Keratinocyte (primary cell): ENCODE data around the gene ATP13A1. TPM values are rescaled to one million over a fixed set of nuclear protein-coding genes. Genes with fewer than 3 reads are reported as not detected.
A peak's percentile ranks its signal among the peaks of the same experiment; 100 is the strongest.

ENCODE experiments used
- DNase-seq: peaks from one replicate; pipeline ENCODE4 v3.0.0-alpha.2; 2011; ENCODE audit warnings: low read depth, missing footprints, low spot score
- FAIRE-seq: peaks from 2 replicates; lab custom pipeline; 2011; peaks lifted over from hg19 to GRCh38; lab: Jason Lieb, UNC
- H2AFZ ChIP-seq: 2 replicates; pipeline ENCODE4 v1.6.0; 2012; ENCODE audit warnings: low read length, control low read depth, inconsistent platforms; ENCODE audit not compliant: control insufficient read depth
- H3K27ac ChIP-seq: 2 replicates; pipeline ENCODE4 v1.5.1; 2011; ENCODE audit warnings: low read length; ENCODE audit not compliant: control insufficient read depth, insufficient read depth
- H3K27me3 ChIP-seq: 3 replicates; pipeline ENCODE4 v1.6.0; 2011; ENCODE audit warnings: low read length; ENCODE audit not compliant: control insufficient read depth, insufficient read depth; ENCODE audit errors: extremely low read depth
- H3K36me3 ChIP-seq, 2 experiments: 2 replicates in 1 of 2; 3 replicates in 1 of 2; pipeline ENCODE4 v1.5.1; 2011; ENCODE audit warnings: low read length in 2 of 2, mild to moderate bottlenecking in 1 of 2; ENCODE audit not compliant: control insufficient read depth in 2 of 2, insufficient read depth in 2 of 2; ENCODE audit errors: extremely low read depth in 1 of 2
- H3K4me1 ChIP-seq: 3 replicates; pipeline ENCODE4 v1.5.1; 2011; ENCODE audit warnings: low read length; ENCODE audit not compliant: control insufficient read depth, insufficient read depth; ENCODE audit errors: extremely low read depth
- H3K4me2 ChIP-seq: 3 replicates; pipeline ENCODE4 v1.6.0; 2011; ENCODE audit warnings: low read depth, low read length; ENCODE audit not compliant: control insufficient read depth, insufficient read depth; ENCODE audit errors: extremely low read depth
- H3K4me3 ChIP-seq, 3 experiments: fragments of 200-600 bp in 1 of 3; sonication (generic) in 1 of 3; 2 replicates in 2 of 3; 3 replicates in 1 of 3; pipeline ENCODE4 v1.5.1; 2011 to 2016; ENCODE audit warnings: low read length in 3 of 3, mild to moderate bottlenecking in 3 of 3, control low read depth in 2 of 3, inconsistent platforms in 1 of 3, low read depth in 1 of 3, mixed read lengths in 1 of 3, mixed run types in 1 of 3, moderate library complexity in 1 of 3; ENCODE audit not compliant: control insufficient read depth in 2 of 3, insufficient read depth in 2 of 3; ENCODE audit errors: extremely low read depth in 1 of 3
- H3K79me2 ChIP-seq: 2 replicates; pipeline ENCODE4 v1.6.0; 2012; ENCODE audit warnings: low read length; ENCODE audit not compliant: control insufficient read depth, insufficient read depth
- H3K9ac ChIP-seq: 3 replicates; pipeline ENCODE4 v1.6.0; 2011; ENCODE audit warnings: low read length; ENCODE audit not compliant: control insufficient read depth, insufficient read depth; ENCODE audit errors: extremely low read depth
- H3K9me1 ChIP-seq: 3 replicates; pipeline ENCODE4 v1.6.0; 2011; ENCODE audit warnings: low read length; ENCODE audit not compliant: control insufficient read depth, insufficient read depth; ENCODE audit errors: extremely low read depth
- H3K9me3 ChIP-seq: 2 replicates; pipeline ENCODE4 v1.5.1; 2012; ENCODE audit warnings: low read depth, low read length; ENCODE audit not compliant: control insufficient read depth
- H4K20me1 ChIP-seq: 3 replicates; pipeline ENCODE4 v1.6.0; 2011; ENCODE audit warnings: low read length; ENCODE audit not compliant: control insufficient read depth, insufficient read depth; ENCODE audit errors: extremely low read depth
- EZH2 ChIP-seq: IDR thresholded peaks from one replicate; pipeline ENCODE4 v1.6.1; 2012; ENCODE audit warnings: inconsistent platforms, mild to moderate bottlenecking, low read length, moderate library complexity
- dilution Hi-C: fragments of 300-500 bp; cut with MboI; formaldehyde crosslinking; loops from one replicate; pipeline ENCODE4 v1.7.0; 2020; ENCODE audit warnings: low sequenced_read_pairs; ENCODE audit not compliant: extremely low pct_ligation_motif_present
- polyA minus RNA-seq, 3 experiments: library from RNA; depleted of rRNA, polyadenylated mRNA; stranded (reverse); fragments of >200 nt; gene quantifications; 1 replicate in 1 of 3; 2 replicates in 1 of 3; 3 replicates in 1 of 3; pipeline ENCODE4 v1.2.3, GENCODE V29; 2011
- polyA plus RNA-seq, 5 experiments: library from polyadenylated mRNA; depleted of rRNA in 3 of 5; stranded (reverse) in 3 of 5; stranded (forward) in 1 of 5; unstranded in 1 of 5; fragments of >200 nt; gene quantifications; 1 replicate in 1 of 5; 2 replicates in 3 of 5; 3 replicates in 1 of 5; pipeline versions ENCODE4 v1.2.1 to v1.2.3, GENCODE V29; 2011 to 2012; ENCODE audit warnings: missing spikeins in 2 of 5, low read depth in 1 of 5, low replicate concordance in 1 of 5
- TF ChIP-seq, protein P1 (sequence below), 3 experiments: IDR thresholded peaks in 1 of 3; conservative IDR thresholded peaks in 1 of 3; optimal IDR thresholded peaks in 1 of 3; 2 replicates in 2 of 3; 3 replicates in 1 of 3; pipeline versions ENCODE3 to v1.5.1; 2011; ENCODE audit warnings: low read length in 3 of 3, mild to moderate bottlenecking in 3 of 3, moderate library complexity in 2 of 3, control low read depth in 1 of 3, inconsistent platforms in 1 of 3; ENCODE audit not compliant: insufficient read depth in 2 of 3; ENCODE audit errors: extremely low read depth in 1 of 3

The ATP13A1 gene
- polyA plus RNA-seq = 9.8 to 20.5 TPM (median 17.7 TPM) in 3 replicates
- polyA plus RNA-seq (2011; ENCODE audit: low read depth) = 12.0 TPM
- polyA plus RNA-seq (2011; cell fraction: cytosol; rRNA removed) = 8.6 and 16.9 TPM in 2 replicates
- 85.1 and 101 TPM in 2 replicates for polyA plus RNA-seq (2011; cell fraction: nucleus; rRNA removed)
- 22.4 and 33.0 TPM in 2 replicates for polyA plus RNA-seq (2012; ENCODE audit: low replicate concordance)
- 52.5 to 150 TPM (median 59.8 TPM) in 3 replicates for polyA minus RNA-seq
- 42.2 TPM for polyA minus RNA-seq (2011; cell fraction: cytosol; rRNA and poly(A)+ RNA removed)
- polyA minus RNA-seq (2011; cell fraction: nucleus; rRNA and poly(A)+ RNA removed) = 75.9 and 98.4 TPM in 2 replicates

DNA sequence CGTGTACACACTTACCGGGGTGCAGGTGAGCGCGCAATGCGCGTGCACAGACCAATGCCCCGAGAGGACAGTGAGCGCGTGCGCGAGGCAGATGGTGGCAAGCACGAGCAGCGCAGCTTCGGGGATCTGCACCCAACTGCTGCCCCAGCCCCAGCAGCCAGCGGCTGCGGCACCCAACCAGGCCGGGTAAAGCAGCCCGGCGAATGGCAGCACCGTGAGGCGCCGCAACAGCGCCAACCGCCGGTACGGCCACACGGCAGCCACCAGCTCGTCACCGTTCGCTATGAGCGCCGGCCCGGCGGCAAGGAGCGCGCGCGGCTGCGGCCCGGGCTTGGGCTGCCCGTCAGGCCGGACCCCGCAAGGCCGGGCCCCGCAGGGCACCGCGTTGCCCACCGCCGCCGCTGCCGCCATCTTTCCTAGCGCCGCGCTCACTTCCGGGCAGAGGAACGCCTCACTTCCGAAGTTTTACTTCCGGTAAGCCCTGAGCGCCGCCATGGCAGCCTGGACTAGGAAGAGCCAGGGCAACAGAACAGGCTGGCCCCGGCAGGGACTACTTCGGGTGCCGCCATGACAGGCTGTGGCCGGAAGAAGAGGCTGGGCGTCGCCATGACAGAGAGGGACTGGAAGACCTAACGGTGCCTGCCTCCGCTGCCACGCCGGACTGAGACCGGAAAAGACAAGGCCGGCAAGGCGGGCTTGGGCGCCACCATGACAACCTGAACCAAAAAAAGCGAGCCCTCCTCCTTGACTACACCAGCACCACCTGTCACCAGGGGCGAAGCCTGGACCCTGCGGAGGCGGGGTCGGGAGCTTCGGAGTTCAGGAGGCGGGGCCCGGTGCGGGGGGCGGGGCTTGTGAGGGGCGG is at the start of gene ATP13A1:
ATP13A1 (minus strand) TSS at position 421 of the 865 bp plus-strand sequence; CDS start at position 411, 10 bp downstream.
- Histone ChIP-seq H3K79me2 (peaks cover 35% of the 10 kb centered on the region), H3K9me1 (no peaks in the 10 kb centered on the region), H3K27me3 (no peaks in the 10 kb centered on the region), H3K9me3 (no peaks in the 10 kb centered on the region), H3K36me3 (peaks cover 10 to 25% of the 10 kb centered on the region in 2 experiments), H3K27ac (peak within 1 kb of the TSS; percentile 85), H3K4me1 (peaks cover 16% of the 10 kb centered on the region), H2AFZ (peak within 1 kb of the TSS; percentile 96), H4K20me1 (peaks cover 6% of the 10 kb centered on the region), H3K4me3 (peak within 1 kb of the TSS; percentile 57 to 80 (median 79)), H3K4me2 (peak within 1 kb of the TSS; percentile 77), H3K9ac (peak within 1 kb of the TSS; percentile 86)
- dilution Hi-C loops = no loop called here
- DNase-seq = peak; percentile 69
- FAIRE-seq = peak; percentile 44
- no peak for TF ChIP-seq EZH2
- TF ChIP-seq, protein P1, sequence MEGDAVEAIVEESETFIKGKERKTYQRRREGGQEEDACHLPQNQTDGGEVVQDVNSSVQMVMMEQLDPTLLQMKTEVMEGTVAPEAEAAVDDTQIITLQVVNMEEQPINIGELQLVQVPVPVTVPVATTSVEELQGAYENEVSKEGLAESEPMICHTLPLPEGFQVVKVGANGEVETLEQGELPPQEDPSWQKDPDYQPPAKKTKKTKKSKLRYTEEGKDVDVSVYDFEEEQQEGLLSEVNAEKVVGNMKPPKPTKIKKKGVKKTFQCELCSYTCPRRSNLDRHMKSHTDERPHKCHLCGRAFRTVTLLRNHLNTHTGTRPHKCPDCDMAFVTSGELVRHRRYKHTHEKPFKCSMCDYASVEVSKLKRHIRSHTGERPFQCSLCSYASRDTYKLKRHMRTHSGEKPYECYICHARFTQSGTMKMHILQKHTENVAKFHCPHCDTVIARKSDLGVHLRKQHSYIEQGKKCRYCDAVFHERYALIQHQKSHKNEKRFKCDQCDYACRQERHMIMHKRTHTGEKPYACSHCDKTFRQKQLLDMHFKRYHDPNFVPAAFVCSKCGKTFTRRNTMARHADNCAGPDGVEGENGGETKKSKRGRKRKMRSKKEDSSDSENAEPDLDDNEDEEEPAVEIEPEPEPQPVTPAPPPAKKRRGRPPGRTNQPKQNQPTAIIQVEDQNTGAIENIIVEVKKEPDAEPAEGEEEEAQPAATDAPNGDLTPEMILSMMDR (optimal IDR thresholded peaks at IDR 0.05 in 1 of 3, IDR thresholded peaks at IDR 0.05 in 1 of 3, conservative IDR thresholded peaks at IDR 0.05 in 1 of 3; ENCODE audit: extremely low read depth in 1 of 3, insufficient read depth in 2 of 3, low read length in 3 of 3) = peak in 2 of 3 experiments; percentile 33 to 42

DNA sequence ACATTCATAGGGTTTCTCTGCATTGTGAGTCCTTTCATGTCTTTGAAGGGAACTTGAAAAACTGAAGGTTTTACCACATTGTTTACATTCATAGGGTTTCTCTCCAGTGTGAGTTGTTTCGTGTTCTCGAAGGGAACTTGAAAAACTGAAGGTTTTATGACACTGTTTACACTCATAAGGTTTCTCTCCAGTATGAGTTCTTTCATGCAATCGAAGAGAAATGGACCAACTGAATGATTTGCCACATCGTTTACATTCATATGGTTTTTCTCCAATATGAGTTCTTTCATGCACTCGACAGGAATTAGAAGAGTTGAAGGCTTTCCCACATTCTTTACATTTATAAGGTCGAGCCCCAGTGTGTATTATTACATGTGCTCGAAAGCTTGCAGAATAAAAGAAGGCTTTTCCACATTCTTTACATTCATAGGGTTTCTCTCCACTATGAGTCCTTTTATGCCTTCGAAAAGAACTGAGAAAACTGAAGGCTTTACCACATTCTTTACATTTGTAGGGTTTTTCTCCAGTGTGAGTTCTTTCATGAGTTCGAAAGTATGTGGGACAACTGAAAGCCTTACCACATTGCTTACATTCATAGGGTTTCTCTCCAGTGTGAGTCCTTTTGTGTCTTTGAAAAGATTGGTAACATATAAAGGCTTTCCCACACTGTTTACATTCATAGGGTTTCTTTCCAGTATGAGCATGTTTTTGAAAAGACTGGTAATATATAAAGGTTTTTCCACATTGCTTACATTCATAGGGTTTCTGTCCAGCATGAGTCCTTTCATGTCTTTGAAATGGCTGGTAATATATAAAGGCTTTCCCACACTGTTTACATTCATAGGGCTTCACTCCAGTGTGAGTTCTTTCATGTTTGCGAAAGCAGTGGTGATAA is 48.7 kb upstream of the ATP13A1 start:
- Histone ChIP-seq H3K9me3 (peaks cover 51% of the 10 kb centered on the region), H3K4me2 (no peak overlapping the region), H3K4me3 (no peak overlapping the region), H2AFZ (no peak overlapping the region), H3K9me1 (no peaks in the 10 kb centered on the region), H3K9ac (no peak overlapping the region), H3K79me2 (no peaks in the 10 kb centered on the region), H3K4me1 (no peaks in the 10 kb centered on the region), H3K27ac (no peak overlapping the region), H4K20me1 (no peaks in the 10 kb centered on the region), H3K27me3 (no peaks in the 10 kb centered on the region), H3K36me3 (peaks cover 6 to 18% of the 10 kb centered on the region in 2 experiments)
- FAIRE-seq = no peak
- no peak for TF ChIP-seq EZH2
- TF ChIP-seq, protein P1 (optimal IDR thresholded peaks at IDR 0.05 in 1 of 3, IDR thresholded peaks at IDR 0.05 in 1 of 3, conservative IDR thresholded peaks at IDR 0.05 in 1 of 3; ENCODE audit: extremely low read depth in 1 of 3, insufficient read depth in 2 of 3, low read length in 3 of 3) = no peak
- dilution Hi-C loops = no loop called here
- no peak for DNase-seq
